HepG2 (cell line): Measurements from ENCODE around the gene WDR35. TPM values are rescaled to one million over a fixed set of nuclear protein-coding genes. Genes with fewer than 3 reads are reported as not detected.
"Not testable (repeated sequence)": the region's sequence is repeated elsewhere in the genome, so short reads cannot be mapped to it uniquely, and the experiment has no call there.

Experiments
- ATAC-seq: fragments of 200-7000 bp; cut with Tn5 transposase; 3 replicates; pipeline ENCODE4 v1.9.1; 2020; ENCODE audit warnings: mild to moderate bottlenecking, moderate library complexity
- BruUV-seq: library from RNA; stranded (reverse); fragments of 400-500 nt; replicated peaks from 2 replicates; lab custom pipeline; 2021; lab: Mats Ljungman, UMichigan
- CTCF ChIA-PET: fragments of 300-600 bp; formaldehyde crosslinking; extraction: SDS; loops from one replicate; lab custom pipeline; 2021; ENCODE audit warnings: low total read pairs, inconsistent platforms, low intra/inter-chr PET ratio; lab: Yijun Ruan, JAX
- POLR2A ChIA-PET: fragments of 350-600 bp; sonication (Branson Sonifier 250); formaldehyde crosslinking; loops from one replicate; lab custom pipeline; 2020; ENCODE audit warnings: antibody characterized with exemption, inconsistent platforms; lab: Yijun Ruan, JAX
- DNase-seq: peaks from one replicate; pipeline ENCODE4 v3.0.0-alpha.2; 2015; ENCODE audit warnings: low spot score
- FAIRE-seq: peaks from 3 replicates; lab custom pipeline; 2011; peaks lifted over from hg19 to GRCh38; lab: Jason Lieb, UNC
- H2AFZ ChIP-seq: one replicate; pipeline ENCODE4 v1.6.1; 2011; ENCODE audit warnings: low read length, inconsistent platforms
- H3K27ac ChIP-seq: fragments of 300-600 bp; 3 replicates; pipeline ENCODE4 v1.8.0; 2011; ENCODE audit warnings: mixed run types, mild to moderate bottlenecking, mixed read lengths, low read length, inconsistent platforms; ENCODE audit not compliant: insufficient read depth; ENCODE audit errors: extremely low read length
- H3K27me3 ChIP-seq, 2 experiments: fragments of 200-600 bp in 1 of 2; 2 replicates in 1 of 2; 3 replicates in 1 of 2; pipeline versions ENCODE4 v1.6.0 to v1.8.0; 2011; ENCODE audit warnings: low read length in 2 of 2, mild to moderate bottlenecking in 2 of 2, moderate library complexity in 2 of 2, inconsistent platforms in 1 of 2; ENCODE audit not compliant: insufficient read depth in 2 of 2, control insufficient read depth in 1 of 2
- H3K36me3 ChIP-seq, 2 experiments: fragments of 200-600 bp in 1 of 2; replicated peaks in 1 of 2; 2 replicates in 1 of 2; 3 replicates in 1 of 2; pipeline versions ENCODE4 v1.5.1 to v1.8.0; 2011; ENCODE audit warnings: low read length in 2 of 2, inconsistent platforms in 1 of 2; ENCODE audit not compliant: insufficient read depth in 2 of 2, control insufficient read depth in 1 of 2
- H3K4me1 ChIP-seq: 2 replicates; pipeline ENCODE4 v1.5.1; 2012; ENCODE audit warnings: low read length, inconsistent platforms; ENCODE audit not compliant: insufficient read depth
- H3K4me2 ChIP-seq: 2 replicates; pipeline ENCODE4 v1.6.0; 2011; ENCODE audit warnings: low read depth, low read length, inconsistent platforms
- H3K4me3 ChIP-seq, 3 experiments: fragments of 200-600 bp in 1 of 3; sonication (generic), shearing (Covaris generic) in 1 of 3; replicated peaks in 1 of 3; 2 replicates each; pipeline ENCODE4 v1.5.1; 2011 to 2016; ENCODE audit warnings: low read length in 3 of 3, inconsistent platforms in 2 of 3, low read depth in 2 of 3, mild to moderate bottlenecking in 2 of 3, control low read depth in 1 of 3, mixed read lengths in 1 of 3; ENCODE audit not compliant: insufficient read depth in 1 of 3
- H3K79me2 ChIP-seq: one replicate; pipeline ENCODE4 v1.6.1; 2011; ENCODE audit warnings: low read length, inconsistent platforms; ENCODE audit not compliant: insufficient read depth
- H3K9ac ChIP-seq: 2 replicates; pipeline ENCODE4 v1.6.0; 2011; ENCODE audit warnings: mild to moderate bottlenecking, low read depth, low read length, inconsistent platforms; ENCODE audit not compliant: insufficient read depth
- H3K9me3 ChIP-seq: 2 replicates; pipeline ENCODE4 v1.5.1; 2012; ENCODE audit warnings: mild to moderate bottlenecking, low read length
- H4K20me1 ChIP-seq: 2 replicates; pipeline ENCODE4 v1.6.0; 2011; ENCODE audit warnings: inconsistent platforms, mild to moderate bottlenecking, low read length, moderate library complexity; ENCODE audit not compliant: insufficient read depth
- TOPORS ChIP-seq: sonication (generic); formaldehyde crosslinking; IDR thresholded peaks from 2 replicates; pipeline ENCODE4 v1.8.0; 2023; ENCODE audit warnings: mild to moderate bottlenecking, missing genetic modification reagents
- ZNF816 ChIP-seq: sonication (generic); formaldehyde crosslinking; IDR thresholded peaks from 2 replicates; pipeline ENCODE4 v1.8.0; 2022; ENCODE audit warnings: missing genetic modification reagents, mild to moderate bottlenecking, borderline replicate concordance
- WGBS: methylation state at CpG from one replicate; pipeline ENCODE4 v1.1.6; 2017; ENCODE audit warnings: low lambda C conversion rate; 5-methylcytosine and 5-hydroxymethylcytosine counted together
- in situ Hi-C: cut with HindIII; loops from 2 replicates; pipeline ENCODE4 v1.10.0; 2017; ENCODE audit warnings: low pct_unique_long_range_greater_than_20kb; ENCODE audit not compliant: extremely low pct_ligation_motif_present
- intact Hi-C: fragments of 100-400 bp; cut with micrococcal nuclease; formaldehyde crosslinking; loops from one replicate; pipeline ENCODE4 v1.10.0; 2022; ENCODE audit not compliant: unreplicated experiment
- polyA plus RNA-seq, 8 experiments: library from polyadenylated mRNA; depleted of rRNA in 3 of 8; stranded (reverse) in 7 of 8; unstranded in 1 of 8; fragments of >200 nt; fragmentation: Illumina TruSeq in 4 of 8; extraction: Trizol in 4 of 8; gene quantifications; 2 replicates each; pipeline versions ENCODE4 v1.2.1 to v1.2.3, GENCODE V29; 2011 to 2016; ENCODE audit warnings: low read depth in 4 of 8, missing spikeins in 1 of 8, mixed read lengths in 1 of 8; ENCODE audit not compliant: insufficient read depth in 1 of 8
- total RNA-seq, 5 experiments: library from RNA; depleted of rRNA; stranded (reverse); fragments of >200 nt; fragmentation: Illumina TruSeq; extraction: Trizol; gene quantifications; 2 replicates each; pipeline ENCODE4 v1.2.3, GENCODE V29; 2016; ENCODE audit warnings: low read depth in 1 of 5

WDR35 gene
- total and polyA plus RNA-seq, 2 of the 13 experiments (the other 11 are each of a cell fraction or from before 2014, with no cell fraction given), result 11.1 to 19.6 TPM

DNA sequence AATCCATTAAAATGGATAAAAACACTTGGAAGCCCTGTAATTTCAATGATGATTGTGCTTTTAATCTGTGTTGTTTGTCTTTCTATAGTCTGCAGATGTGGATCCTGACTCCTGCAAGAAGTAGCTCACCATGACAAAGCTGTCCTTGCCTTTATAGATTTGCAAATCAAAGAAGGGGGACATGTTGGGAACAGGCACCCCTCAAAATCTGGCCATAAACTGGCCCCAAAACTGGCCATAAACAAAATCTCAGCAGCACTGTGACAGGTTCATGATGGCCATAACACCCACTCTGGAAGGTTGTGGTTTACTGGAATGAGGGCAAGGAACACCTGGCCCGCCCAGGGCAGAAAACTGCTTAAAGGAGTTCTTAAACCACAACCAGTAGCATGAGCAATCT, 62.1 kb downstream of the WDR35 start:
- CTCF ChIA-PET, H3K4me1 ChIP-seq, H3K9ac ChIP-seq, DNase-seq, ATAC-seq: not testable (repeated sequence)
- peaks cover 7 to 48% of the 10 kb centered on the region in 2 experiments for H3K36me3 ChIP-seq
- TF ChIP-seq ZNF816, result peak; percentile 100
- TF ChIP-seq TOPORS (CRISPR knock-in tag), result peak; percentile 75; the same call in 1 of the 2 replicates
- TF ChIP-seq, all 625 proteins: peak for 2; not testable (repeated sequence) for 623
- H4K20me1 ChIP-seq, H3K4me3 ChIP-seq, H2AFZ ChIP-seq, H3K4me2 ChIP-seq, FAIRE-seq, H3K27ac ChIP-seq, H3K79me2 ChIP-seq, POLR2A ChIA-PET, BruUV-seq, in situ Hi-C loops, H3K27me3 ChIP-seq, intact Hi-C loops: not testable (repeated sequence)
- WGBS, result 100% methylated on average over 1 of the region's 1 CpG
- H3K9me3 ChIP-seq, result peaks cover 17% of the 10 kb centered on the region

DNA sequence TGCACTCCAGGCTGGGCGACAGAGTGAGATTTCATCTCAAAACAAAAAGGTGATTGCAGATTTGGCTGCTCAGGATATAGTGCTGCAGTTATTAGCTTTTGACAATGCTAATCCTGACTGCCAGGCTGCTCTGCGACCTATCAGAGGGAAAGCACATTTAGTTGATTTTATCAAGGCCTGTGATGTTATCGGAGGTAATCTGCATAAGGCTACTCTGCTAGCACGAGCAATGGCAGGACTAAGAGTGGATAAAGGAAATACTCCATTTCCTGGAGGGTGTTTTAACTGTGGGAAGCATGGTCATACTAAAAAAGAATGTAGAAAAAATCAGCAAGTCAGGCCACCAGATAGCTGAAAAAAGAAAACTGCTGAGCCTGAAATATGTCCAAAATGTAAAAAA, 65.4 kb downstream of the WDR35 start:
- ATAC-seq, H3K4me3 ChIP-seq, H3K9ac ChIP-seq, H3K4me2 ChIP-seq, H2AFZ ChIP-seq, intact Hi-C loops, H3K79me2 ChIP-seq, H3K27me3 ChIP-seq, BruUV-seq, POLR2A ChIA-PET, in situ Hi-C loops, DNase-seq, H4K20me1 ChIP-seq, H3K27ac ChIP-seq, H3K4me1 ChIP-seq, FAIRE-seq, CTCF ChIA-PET: not testable (repeated sequence)
- Histone ChIP-seq H3K9me3 (peaks cover 17% of the 10 kb centered on the region), H3K36me3 (peaks cover 4 to 29% of the 10 kb centered on the region in 2 experiments; a peak in 4 of 5 replicates)
- 97% methylated on average over 4 of the region's 4 CpGs for WGBS

DNA sequence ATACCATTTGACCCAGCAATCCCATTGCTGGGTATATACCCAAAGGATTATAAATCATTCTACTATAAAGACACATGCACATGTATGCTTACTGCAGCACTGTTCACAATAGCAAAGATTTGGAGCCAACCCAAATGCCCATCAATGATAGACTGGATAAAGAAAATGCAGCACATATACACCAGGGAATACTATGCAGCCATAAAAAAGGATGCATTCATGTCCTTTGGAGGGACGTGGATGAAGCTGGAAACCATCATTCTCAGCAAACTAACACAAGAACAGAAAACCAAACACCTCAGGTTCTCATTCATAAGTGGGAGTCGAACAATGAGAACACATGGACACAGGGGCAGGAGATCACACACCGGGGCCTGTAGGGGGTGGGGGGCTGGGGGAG, 67.7 kb downstream of the WDR35 start:
- CTCF ChIA-PET, in situ Hi-C loops, H3K4me1 ChIP-seq, ATAC-seq, FAIRE-seq, H3K9ac ChIP-seq, POLR2A ChIA-PET, H3K27ac ChIP-seq, H4K20me1 ChIP-seq, H3K79me2 ChIP-seq, BruUV-seq, H3K27me3 ChIP-seq, H3K9me3 ChIP-seq, H3K4me2 ChIP-seq, H2AFZ ChIP-seq, intact Hi-C loops, DNase-seq, H3K4me3 ChIP-seq: not testable (repeated sequence)
- WGBS, result 95% methylated on average over 3 of the region's 3 CpGs
- H3K36me3 ChIP-seq, result peaks cover 0 to 12% of the 10 kb centered on the region in 2 experiments; a peak in 2 of 5 replicates
